DND-41 (cell line): ENCODE data around the gene MICB.

Source experiments
- ATAC-seq: fragments of 200-7000 bp; cut with Tn5 transposase; 3 replicates; pipeline ENCODE4 v1.9.1; 2021; ENCODE audit warnings: low read depth; ENCODE audit not compliant: insufficient read depth
- DNase-seq: peaks from one replicate; pipeline ENCODE4 v3.0.0-alpha.2; 2020
- H2AFZ ChIP-seq: 2 replicates; pipeline ENCODE4 v1.6.0; 2012; ENCODE audit warnings: low read depth, low read length
- H3K27ac ChIP-seq: 2 replicates; pipeline ENCODE4 v1.5.1; 2012; ENCODE audit warnings: low read length, inconsistent platforms
- H3K27me3 ChIP-seq: fragments of 200-600 bp; sonication (generic); 2 replicates; pipeline ENCODE4 v1.6.0; 2012; ENCODE audit warnings: low read length, mild to moderate bottlenecking, inconsistent platforms; ENCODE audit not compliant: insufficient read depth, poor library complexity
- H3K36me3 ChIP-seq: 2 replicates; pipeline ENCODE4 v1.5.1; 2012; ENCODE audit warnings: low read length, inconsistent platforms; ENCODE audit not compliant: insufficient read depth
- H3K4me1 ChIP-seq: 2 replicates; pipeline ENCODE4 v1.5.1; 2012; ENCODE audit warnings: mild to moderate bottlenecking, low read length; ENCODE audit not compliant: insufficient read depth
- H3K4me2 ChIP-seq: 2 replicates; pipeline ENCODE4 v1.6.0; 2012; ENCODE audit warnings: mild to moderate bottlenecking, moderate library complexity, low read length, inconsistent platforms; ENCODE audit not compliant: insufficient read depth
- H3K4me3 ChIP-seq, 2 experiments: fragments of 200-600 bp in 1 of 2; shearing (Covaris generic) in 1 of 2; 2 replicates each; pipeline ENCODE4 v1.5.1; 2012 to 2016; ENCODE audit warnings: inconsistent platforms in 2 of 2, low read length in 2 of 2, mild to moderate bottlenecking in 2 of 2, low read depth in 1 of 2, moderate library complexity in 1 of 2
- H3K79me2 ChIP-seq: 2 replicates; pipeline ENCODE4 v1.6.0; 2012; ENCODE audit warnings: low read length, inconsistent platforms; ENCODE audit not compliant: insufficient read depth
- H3K9ac ChIP-seq: 2 replicates; pipeline ENCODE4 v1.6.0; 2012; ENCODE audit warnings: low read depth, mild to moderate bottlenecking, inconsistent platforms, low read length, moderate library complexity
- H3K9me3 ChIP-seq: 2 replicates; pipeline ENCODE4 v1.5.1; 2012; ENCODE audit warnings: low read length, moderate library complexity, mild to moderate bottlenecking, inconsistent platforms; ENCODE audit not compliant: insufficient read depth, severe bottlenecking
- H4K20me1 ChIP-seq: 2 replicates; pipeline ENCODE4 v1.6.0; 2012; ENCODE audit warnings: low read length; ENCODE audit not compliant: insufficient read depth
- EZH2 ChIP-seq: IDR thresholded peaks from 3 replicates; pipeline ENCODE4 v1.6.1; 2012; ENCODE audit warnings: borderline replicate concordance, low read depth, mild to moderate bottlenecking, moderate library complexity, low read length, inconsistent platforms; ENCODE audit not compliant: severe bottlenecking
- TF ChIP-seq, protein P1 (sequence below): IDR thresholded peaks from 2 replicates; pipeline ENCODE4 v1.5.1; 2012; ENCODE audit warnings: borderline replicate concordance, low read length, moderate library complexity, mild to moderate bottlenecking; ENCODE audit not compliant: poor library complexity, severe bottlenecking; ENCODE audit errors: extremely low read depth

Gene MICB

DNA sequence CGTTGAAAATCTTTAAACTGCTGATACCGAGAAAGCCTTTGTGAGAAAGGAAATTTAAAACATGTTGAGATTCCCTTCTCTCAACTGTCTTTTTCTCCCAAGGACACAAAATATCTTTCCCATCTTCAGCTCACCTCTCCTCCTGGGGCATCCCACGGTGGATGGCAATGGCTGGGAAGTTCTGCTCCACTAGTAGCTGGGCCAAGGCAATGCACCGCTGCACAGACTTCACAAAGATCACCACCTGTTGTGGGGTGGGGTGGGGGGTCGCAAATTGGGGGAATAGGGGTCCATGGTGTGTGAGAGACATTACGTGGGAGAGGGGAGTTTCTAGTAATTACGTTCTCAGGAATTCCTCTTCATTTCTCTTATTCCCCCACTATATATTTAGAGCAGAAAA is 33.2 kb downstream of the MICB start:
- H3K36me3 ChIP-seq: peaks cover 67% of the 10 kb centered on the region
- TF ChIP-seq, protein P1, sequence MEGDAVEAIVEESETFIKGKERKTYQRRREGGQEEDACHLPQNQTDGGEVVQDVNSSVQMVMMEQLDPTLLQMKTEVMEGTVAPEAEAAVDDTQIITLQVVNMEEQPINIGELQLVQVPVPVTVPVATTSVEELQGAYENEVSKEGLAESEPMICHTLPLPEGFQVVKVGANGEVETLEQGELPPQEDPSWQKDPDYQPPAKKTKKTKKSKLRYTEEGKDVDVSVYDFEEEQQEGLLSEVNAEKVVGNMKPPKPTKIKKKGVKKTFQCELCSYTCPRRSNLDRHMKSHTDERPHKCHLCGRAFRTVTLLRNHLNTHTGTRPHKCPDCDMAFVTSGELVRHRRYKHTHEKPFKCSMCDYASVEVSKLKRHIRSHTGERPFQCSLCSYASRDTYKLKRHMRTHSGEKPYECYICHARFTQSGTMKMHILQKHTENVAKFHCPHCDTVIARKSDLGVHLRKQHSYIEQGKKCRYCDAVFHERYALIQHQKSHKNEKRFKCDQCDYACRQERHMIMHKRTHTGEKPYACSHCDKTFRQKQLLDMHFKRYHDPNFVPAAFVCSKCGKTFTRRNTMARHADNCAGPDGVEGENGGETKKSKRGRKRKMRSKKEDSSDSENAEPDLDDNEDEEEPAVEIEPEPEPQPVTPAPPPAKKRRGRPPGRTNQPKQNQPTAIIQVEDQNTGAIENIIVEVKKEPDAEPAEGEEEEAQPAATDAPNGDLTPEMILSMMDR: no peak
- TF ChIP-seq EZH2: no peak
- peaks cover 29% of the 10 kb centered on the region for H3K79me2 ChIP-seq
- no peak for ATAC-seq
- H3K4me1 ChIP-seq: 0 out of 2 replicates have a peak, but pooled peaks cover 3% of the 10 kb centered on the region
- no peak overlapping the region for H2AFZ ChIP-seq
- no peaks in the 10 kb centered on the region for H3K9me3 ChIP-seq
- H3K4me3 ChIP-seq: no peak overlapping the region
- no peak for DNase-seq
- H3K27ac ChIP-seq: no peak overlapping the region
- no peak overlapping the region for H3K4me2 ChIP-seq
- H3K27me3 ChIP-seq: no peaks in the 10 kb centered on the region
- H4K20me1 ChIP-seq: peaks cover 70% of the 10 kb centered on the region
- no peak overlapping the region for H3K9ac ChIP-seq

DNA sequence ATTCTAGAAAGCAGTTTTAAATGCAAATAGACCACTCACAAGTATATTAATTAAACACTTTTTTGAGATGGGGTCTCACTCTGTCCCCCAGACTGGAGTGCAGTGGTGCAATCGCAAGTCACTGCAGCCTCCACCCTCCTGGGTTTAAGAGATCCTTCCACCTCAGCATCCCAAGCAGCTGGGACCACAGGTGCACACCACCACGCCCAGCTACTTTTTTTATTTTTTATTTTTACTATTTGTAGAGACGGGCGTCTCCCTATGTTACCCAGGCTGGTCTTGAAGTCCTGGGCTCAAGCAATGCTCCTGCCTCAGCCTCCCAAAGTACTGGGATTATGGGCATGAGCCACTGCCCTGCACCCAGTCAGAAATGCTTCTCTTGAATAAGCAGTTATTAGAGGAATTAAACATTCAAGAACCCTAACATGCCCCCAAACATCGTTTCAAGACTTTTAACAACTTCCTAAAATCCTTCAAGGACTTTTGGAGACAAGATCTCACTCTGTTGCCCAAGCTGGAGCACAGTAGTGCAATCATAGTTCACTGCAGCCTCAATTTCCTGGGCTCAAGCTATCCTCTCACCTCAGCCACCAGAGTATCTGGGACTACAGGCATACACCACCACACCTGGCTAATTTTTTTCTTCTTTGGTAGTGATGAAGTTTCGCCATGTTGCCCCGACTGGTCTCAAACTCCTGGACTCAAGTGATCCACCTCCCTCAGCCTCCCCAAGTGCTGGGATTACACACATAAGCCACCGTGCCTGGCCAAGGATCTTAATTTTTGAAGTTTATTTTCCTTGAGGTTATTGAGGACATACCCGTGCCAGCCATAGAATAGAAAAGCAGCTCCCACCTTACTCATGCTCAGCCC is 34.1 kb downstream of the MICB start:
- Histone ChIP-seq H3K9me3 (no peaks in the 10 kb centered on the region), H3K36me3 (peaks cover 75% of the 10 kb centered on the region), H3K4me1 (0 out of 2 replicates have a peak, but pooled peaks cover 9% of the 10 kb centered on the region), H3K4me2 (no peak overlapping the region), H4K20me1 (peaks cover 78% of the 10 kb centered on the region), H2AFZ (no peak overlapping the region), H3K9ac (no peak overlapping the region), H3K79me2 (peaks cover 37% of the 10 kb centered on the region), H3K4me3 (no peak overlapping the region), H3K27ac (no peak overlapping the region), H3K27me3 (no peaks in the 10 kb centered on the region)
- ATAC-seq: no peak
- no peak for TF ChIP-seq EZH2
- TF ChIP-seq, protein P1: no peak
- no peak for DNase-seq

DNA sequence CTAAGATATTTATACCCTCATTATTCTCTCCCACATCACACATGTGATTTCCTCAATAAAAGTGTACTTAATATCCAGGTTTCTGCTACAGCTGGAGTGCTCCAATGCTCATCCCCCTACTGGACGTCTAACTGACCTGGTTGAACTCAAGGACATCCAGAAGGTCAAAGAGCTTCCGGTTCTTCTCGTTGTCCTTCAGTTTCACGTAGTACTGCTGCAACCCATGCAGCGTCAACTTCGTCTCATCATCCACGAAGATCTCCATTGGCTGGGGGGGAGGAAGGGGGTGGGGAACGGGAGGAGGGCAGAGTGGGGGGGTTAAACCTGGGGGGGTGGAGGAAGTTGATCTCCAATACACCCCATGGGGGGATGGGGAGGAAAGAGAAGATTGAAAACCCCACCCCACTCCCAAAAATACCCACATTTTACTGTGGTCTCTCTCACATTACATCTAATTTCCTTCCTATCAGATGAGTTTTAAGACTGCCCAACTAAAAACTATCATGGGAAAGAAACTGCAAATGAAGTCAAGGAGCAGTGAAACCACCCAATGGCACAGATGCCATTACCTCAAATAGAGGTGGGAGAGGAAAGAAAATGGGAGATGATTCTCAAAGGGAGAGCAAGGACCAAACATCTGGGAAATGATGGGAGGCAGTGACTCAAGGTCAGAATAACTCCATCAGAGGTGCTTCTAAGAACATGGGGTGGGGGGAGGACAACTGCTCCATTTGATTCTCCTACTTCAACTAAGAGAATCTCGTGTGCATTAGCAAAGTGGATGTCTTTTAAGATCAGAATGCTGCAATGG is 34.9 kb downstream of the MICB start:
- Histone ChIP-seq H3K27me3 (no peaks in the 10 kb centered on the region), H3K9me3 (no peaks in the 10 kb centered on the region), H3K36me3 (peaks cover 84% of the 10 kb centered on the region), H3K4me2 (no peak overlapping the region), H2AFZ (no peak overlapping the region), H4K20me1 (peaks cover 84% of the 10 kb centered on the region), H3K9ac (no peak overlapping the region), H3K27ac (no peak overlapping the region), H3K4me3 (no peak overlapping the region), H3K4me1 (peaks cover 13% of the 10 kb centered on the region; the same call in 1 of the 2 replicates), H3K79me2 (peaks cover 45% of the 10 kb centered on the region)
- DNase-seq (no peak), ATAC-seq (no peak)
- TF ChIP-seq, protein P1: no peak
- TF ChIP-seq EZH2: no peak
